Measurements from ENCODE around the gene FRMD5. TPM values are rescaled to one million over a fixed set of nuclear protein-coding genes. Genes with fewer than 3 reads are reported as not detected.

The FRMD5 gene
- total and polyA plus RNA-seq, 2 experiments from 2014 or later, result 5.9 to 10.1 TPM

GRCh38 chr15:44149224-44149623 lies 45.8 kb downstream of the FRMD5 start (continued):
- TF ChIP-seq, protein P1, sequence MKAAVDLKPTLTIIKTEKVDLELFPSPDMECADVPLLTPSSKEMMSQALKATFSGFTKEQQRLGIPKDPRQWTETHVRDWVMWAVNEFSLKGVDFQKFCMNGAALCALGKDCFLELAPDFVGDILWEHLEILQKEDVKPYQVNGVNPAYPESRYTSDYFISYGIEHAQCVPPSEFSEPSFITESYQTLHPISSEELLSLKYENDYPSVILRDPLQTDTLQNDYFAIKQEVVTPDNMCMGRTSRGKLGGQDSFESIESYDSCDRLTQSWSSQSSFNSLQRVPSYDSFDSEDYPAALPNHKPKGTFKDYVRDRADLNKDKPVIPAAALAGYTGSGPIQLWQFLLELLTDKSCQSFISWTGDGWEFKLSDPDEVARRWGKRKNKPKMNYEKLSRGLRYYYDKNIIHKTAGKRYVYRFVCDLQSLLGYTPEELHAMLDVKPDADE (IDR thresholded peaks at IDR 0.05), result no peak
- TF ChIP-seq, protein P2, sequence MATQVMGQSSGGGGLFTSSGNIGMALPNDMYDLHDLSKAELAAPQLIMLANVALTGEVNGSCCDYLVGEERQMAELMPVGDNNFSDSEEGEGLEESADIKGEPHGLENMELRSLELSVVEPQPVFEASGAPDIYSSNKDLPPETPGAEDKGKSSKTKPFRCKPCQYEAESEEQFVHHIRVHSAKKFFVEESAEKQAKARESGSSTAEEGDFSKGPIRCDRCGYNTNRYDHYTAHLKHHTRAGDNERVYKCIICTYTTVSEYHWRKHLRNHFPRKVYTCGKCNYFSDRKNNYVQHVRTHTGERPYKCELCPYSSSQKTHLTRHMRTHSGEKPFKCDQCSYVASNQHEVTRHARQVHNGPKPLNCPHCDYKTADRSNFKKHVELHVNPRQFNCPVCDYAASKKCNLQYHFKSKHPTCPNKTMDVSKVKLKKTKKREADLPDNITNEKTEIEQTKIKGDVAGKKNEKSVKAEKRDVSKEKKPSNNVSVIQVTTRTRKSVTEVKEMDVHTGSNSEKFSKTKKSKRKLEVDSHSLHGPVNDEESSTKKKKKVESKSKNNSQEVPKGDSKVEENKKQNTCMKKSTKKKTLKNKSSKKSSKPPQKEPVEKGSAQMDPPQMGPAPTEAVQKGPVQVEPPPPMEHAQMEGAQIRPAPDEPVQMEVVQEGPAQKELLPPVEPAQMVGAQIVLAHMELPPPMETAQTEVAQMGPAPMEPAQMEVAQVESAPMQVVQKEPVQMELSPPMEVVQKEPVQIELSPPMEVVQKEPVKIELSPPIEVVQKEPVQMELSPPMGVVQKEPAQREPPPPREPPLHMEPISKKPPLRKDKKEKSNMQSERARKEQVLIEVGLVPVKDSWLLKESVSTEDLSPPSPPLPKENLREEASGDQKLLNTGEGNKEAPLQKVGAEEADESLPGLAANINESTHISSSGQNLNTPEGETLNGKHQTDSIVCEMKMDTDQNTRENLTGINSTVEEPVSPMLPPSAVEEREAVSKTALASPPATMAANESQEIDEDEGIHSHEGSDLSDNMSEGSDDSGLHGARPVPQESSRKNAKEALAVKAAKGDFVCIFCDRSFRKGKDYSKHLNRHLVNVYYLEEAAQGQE (IDR thresholded peaks at IDR 0.05; ENCODE audit: unreplicated experiment), result no peak
- no peak for TF ChIP-seq NANOG (IDR thresholded peaks at IDR 0.05; ENCODE audit: borderline replicate concordance)

- H3K27ac Mint-ChIP-seq, result no peak overlapping the region
- DNase-seq (ENCODE audit: low spot score), result no peak
- Histone ChIP-seq H3K79me2 (replicated peaks; ENCODE audit: insufficient read depth) (no peaks in the 10 kb centered on the region), H3K4me3 (no peak overlapping the region), H4K20me1 (replicated peaks; ENCODE audit: insufficient read depth) (no peaks in the 10 kb centered on the region; the same call in 1 of the 2 replicates), H3K4me1 (ENCODE audit: insufficient read depth) (no peaks in the 10 kb centered on the region), H2AFZ (no peak overlapping the region), H3K9me2 (ENCODE audit: insufficient read depth) (no peaks in the 10 kb centered on the region), H3K4me2 (no peak overlapping the region), H3F3A (replicated peaks; ENCODE audit: low read depth) (no peaks in the 10 kb centered on the region), H3K36me3 (ENCODE audit: insufficient read depth) (no peaks in the 10 kb centered on the region), H3K27ac (ENCODE audit: low read depth) (no peak overlapping the region), H3K27me3 (ENCODE audit: insufficient read depth) (no peaks in the 10 kb centered on the region)
- no peaks in the 10 kb centered on the region for H3K9me3 Mint-ChIP-seq
- H3K4me3 Mint-ChIP-seq, result no peak overlapping the region
- H3K36me3 Mint-ChIP-seq (ENCODE audit: low read depth), result no peaks in the 10 kb centered on the region
- no peaks in the 10 kb centered on the region for H3K4me1 Mint-ChIP-seq
- ATAC-seq, result no peak
- no peaks in the 10 kb centered on the region for H3K27me3 Mint-ChIP-seq (ENCODE audit: insufficient read depth, low read depth, poor library complexity)
- TF ChIP-seq NANOG (IDR thresholded peaks at IDR 0.05; ENCODE audit: borderline replicate concordance) (no peak), STAT1 (IDR thresholded peaks at IDR 0.05; ENCODE audit: unreplicated experiment) (no peak), EZH2phosphoT487 (IDR thresholded peaks at IDR 0.05; ENCODE audit: unreplicated experiment) (no peak), POLR2AphosphoS5 (IDR thresholded peaks at IDR 0.05; ENCODE audit: low read depth) (no peak), ZNF331 (CRISPR knock-in tag; IDR thresholded peaks at IDR 0.05; ENCODE audit: low read depth) (no peak), CREB1 (CRISPR knock-in tag; IDR thresholded peaks at IDR 0.05; ENCODE audit: low read depth) (no peak), EZH2 (IDR thresholded peaks at IDR 0.05; ENCODE audit: low read depth, unreplicated experiment) (no peak), JUNB (IDR thresholded peaks at IDR 0.05; ENCODE audit: unreplicated experiment) (no peak)
- TF ChIP-seq, protein P2 (IDR thresholded peaks at IDR 0.05; ENCODE audit: unreplicated experiment), result no peak
- TF ChIP-seq, protein P1 (IDR thresholded peaks at IDR 0.05), result no peak
These were observed 46.5 kb downstream of the FRMD5 start for GRCh38 chr15:44148580-44148979.

All from GM23338 (cell line).